IMR-90 (cell line): ENCODE measurements around the gene TRIP4. TPM values are rescaled to one million over a fixed set of nuclear protein-coding genes. Genes with fewer than 3 reads are reported as not detected.

ENCODE experiments used
- ATAC-seq: fragments of 200-7000 bp; cut with Tn5 transposase; 2 replicates; pipeline ENCODE4 v1.9.1; 2020; ENCODE audit warnings: low read depth, mild to moderate bottlenecking, moderate library complexity
- BruUV-seq: library from RNA; stranded (reverse); fragments of 400-500 nt; replicated peaks from 2 replicates; lab custom pipeline; 2021; lab: Mats Ljungman, UMichigan
- CTCF ChIA-PET: fragments of 300-600 bp; formaldehyde crosslinking; extraction: SDS; loops from one replicate; lab custom pipeline; 2021; ENCODE audit warnings: antibody characterized with exemption; lab: Yijun Ruan, JAX
- POLR2A ChIA-PET: fragments of 300-600 bp; sonication (Branson Sonifier 250); formaldehyde crosslinking; loops from one replicate; lab custom pipeline; 2022; ENCODE audit warnings: antibody characterized with exemption; ENCODE audit not compliant: unreplicated experiment; lab: Charles Lee
- DNase-seq: peaks from one replicate; pipeline ENCODE4 v3.0.0; 2013
- H2AFZ ChIP-seq: replicated peaks from 2 replicates; pipeline ENCODE3; 2013; ENCODE audit warnings: low read length, mild to moderate bottlenecking; ENCODE audit not compliant: poor library complexity
- H2AK5ac ChIP-seq: 2 replicates; pipeline ENCODE4 v1.6.1; 2013; ENCODE audit warnings: low read depth, low read length, inconsistent platforms
- H2AK9ac ChIP-seq: replicated peaks from 2 replicates; pipeline ENCODE3; 2013; ENCODE audit warnings: mild to moderate bottlenecking, low read depth, low read length, moderate library complexity; ENCODE audit not compliant: poor library complexity
- H2BK120ac ChIP-seq: 2 replicates; pipeline ENCODE4 v1.6.1; 2013; ENCODE audit warnings: low read depth, low read length, inconsistent platforms
- H2BK15ac ChIP-seq: 3 replicates; pipeline ENCODE4 v1.6.1; 2013; ENCODE audit warnings: low read depth, low read length, inconsistent platforms
- H2BK20ac ChIP-seq: 2 replicates; pipeline ENCODE4 v1.6.1; 2013; ENCODE audit warnings: low read depth, mild to moderate bottlenecking, inconsistent platforms, low read length, moderate library complexity
- H2BK5ac ChIP-seq: 2 replicates; pipeline ENCODE4 v1.6.1; 2013; ENCODE audit warnings: mild to moderate bottlenecking, low read depth, low read length, inconsistent platforms; ENCODE audit not compliant: poor library complexity, severe bottlenecking
- H3K14ac ChIP-seq: replicated peaks from 2 replicates; pipeline ENCODE4 v1.6.1; 2013; ENCODE audit warnings: low read depth, low read length, inconsistent platforms
- H3K18ac ChIP-seq: 2 replicates; pipeline ENCODE4 v1.6.1; 2013; ENCODE audit warnings: low read depth, low read length, control low read depth
- H3K23ac ChIP-seq: 2 replicates; pipeline ENCODE4 v1.6.1; 2013; ENCODE audit warnings: low read depth, low read length, inconsistent platforms
- H3K27ac ChIP-seq: 2 replicates; pipeline ENCODE4 v1.5.1; 2013; ENCODE audit warnings: mild to moderate bottlenecking, control low read depth, low read length; ENCODE audit not compliant: insufficient read depth
- H3K27me3 ChIP-seq: 2 replicates; pipeline ENCODE4 v1.6.1; 2013; ENCODE audit warnings: low read length; ENCODE audit not compliant: control insufficient read depth, insufficient read depth
- H3K36me3 ChIP-seq: 2 replicates; pipeline ENCODE4 v1.6.1; 2013; ENCODE audit warnings: low read length, mixed read lengths; ENCODE audit not compliant: control insufficient read depth, insufficient read depth
- H3K4ac ChIP-seq: 2 replicates; pipeline ENCODE4 v1.6.1; 2013; ENCODE audit warnings: low read depth, low read length, inconsistent platforms
- H3K4me1 ChIP-seq: 2 replicates; pipeline ENCODE4 v1.6.1; 2013; ENCODE audit warnings: low read length, mixed read lengths; ENCODE audit not compliant: control insufficient read depth, insufficient read depth
- H3K4me2 ChIP-seq: 2 replicates; pipeline ENCODE4 v1.6.1; 2013; ENCODE audit warnings: low read depth, mild to moderate bottlenecking, control low read depth, low read length, moderate library complexity
- H3K4me3 ChIP-seq: 2 replicates; pipeline ENCODE4 v1.5.1; 2013; ENCODE audit warnings: low read depth, mild to moderate bottlenecking, control low read depth, low read length, moderate library complexity; ENCODE audit not compliant: insufficient read depth
- H3K56ac ChIP-seq: 2 replicates; pipeline ENCODE4 v1.6.1; 2013; ENCODE audit warnings: low read length, inconsistent platforms; ENCODE audit not compliant: insufficient read depth; ENCODE audit errors: extremely low read depth
- H3K79me1 ChIP-seq, 2 experiments: 2 replicates each; pipeline ENCODE4 v1.6.1; 2013; ENCODE audit warnings: low read length in 2 of 2, inconsistent platforms in 1 of 2, low read depth in 1 of 2
- H3K9ac ChIP-seq: 2 replicates; pipeline ENCODE4 v1.6.1; 2013; ENCODE audit warnings: low read depth, low read length, control low read depth
- H3K9me1 ChIP-seq: 2 replicates; pipeline ENCODE4 v1.6.1; 2013; ENCODE audit warnings: low read length, inconsistent platforms; ENCODE audit not compliant: insufficient read depth
- H3K9me3 ChIP-seq: 2 replicates; pipeline ENCODE4 v1.6.1; 2013; ENCODE audit warnings: low read length; ENCODE audit not compliant: control insufficient read depth, insufficient read depth
- H4K20me1 ChIP-seq: 2 replicates; pipeline ENCODE4 v1.6.1; 2013; ENCODE audit warnings: low read length, inconsistent platforms; ENCODE audit not compliant: insufficient read depth
- H4K5ac ChIP-seq: 2 replicates; pipeline ENCODE4 v1.6.1; 2013; ENCODE audit warnings: mild to moderate bottlenecking, low read depth, low read length, control low read depth
- H4K8ac ChIP-seq, 2 experiments: 2 replicates each; pipeline ENCODE4 v1.6.1; 2013; ENCODE audit warnings: low read depth in 2 of 2, low read length in 2 of 2, control low read depth in 1 of 2, inconsistent platforms in 1 of 2
- H4K91ac ChIP-seq: 2 replicates; pipeline ENCODE4 v1.6.1; 2013; ENCODE audit warnings: low read depth, low read length, inconsistent platforms; ENCODE audit not compliant: insufficient read depth
- MAFK ChIP-seq: IDR thresholded peaks from 2 replicates; pipeline ENCODE4 v1.6.1; 2012; ENCODE audit warnings: low read depth, low read length, improper control_type of control experiment
- RFX5 ChIP-seq: IDR thresholded peaks from 2 replicates; pipeline ENCODE4 v1.8.0; 2012; ENCODE audit warnings: low read depth, mild to moderate bottlenecking, low read length, moderate library complexity
- WGBS, 2 experiments: methylation state at CpG; one replicate each; pipeline versions ENCODE4 v1.1.5 to v1.1.7; 2013; ENCODE audit warnings: missing lambda C conversion rate in 2 of 2; ENCODE audit not compliant: insufficient read length in 1 of 2; ENCODE audit errors: extremely low coverage in 2 of 2; 5-methylcytosine and 5-hydroxymethylcytosine counted together
- dilution Hi-C: fragments of 300-500 bp; cut with HindIII; formaldehyde crosslinking; loops from one replicate; pipeline ENCODE4 v1.14.3; 2018; ENCODE audit warnings: low sequenced_read_pairs; ENCODE audit not compliant: unreplicated experiment
- in situ Hi-C: fragments of 300-500 bp; cut with MboI; formaldehyde crosslinking; loops from 3 replicates; pipeline ENCODE4 v1.14.3; 2019; ENCODE audit warnings: low sequenced_read_pairs, inconsistent platforms, mixed read lengths
- intact Hi-C: fragments of 100-400 bp; cut with micrococcal nuclease; formaldehyde crosslinking; loops from 2 replicates; pipeline ENCODE4 v1.10.0; 2022
- polyA plus RNA-seq, 3 experiments: library from polyadenylated mRNA; depleted of rRNA; stranded (reverse); fragments of >200 nt; gene quantifications; 2 replicates each; pipeline ENCODE4 v1.2.3, GENCODE V29; 2012; ENCODE audit warnings: low replicate concordance in 1 of 3
- total RNA-seq: library from RNA; depleted of rRNA; stranded (reverse); fragments of >200 nt; gene quantifications from 2 replicates; pipeline ENCODE4 v1.2.3, GENCODE V29; 2012

TRIP4 gene
- total and polyA plus RNA-seq, 2 of the 4 experiments (the other 2 are of a cell fraction): 13.1 to 19.4 TPM

GRCh38 chr15:64383760-64384159 lies 3.9 kb upstream of the TRIP4 start:
- peaks cover 4 to 25% of the 10 kb centered on the region in 2 experiments; a peak in 2 of 4 replicates for H3K79me1 ChIP-seq
- H3K27ac ChIP-seq: no peak overlapping the region
- no peak overlapping the region for H2BK20ac ChIP-seq
- WGBS, 2 experiments: no CpG with 5 or more reads among the region's 2 CpGs
- TF ChIP-seq RFX5 (no peak), MAFK (peak; percentile 47)
- no TSS peak for BruUV-seq
- H3K4me3 ChIP-seq: no peak overlapping the region
- H2BK5ac ChIP-seq: no peak overlapping the region
- H2BK15ac ChIP-seq: no peak overlapping the region
- in situ Hi-C loops: no loop called here
- H2BK120ac ChIP-seq: no peak overlapping the region
- no peaks in the 10 kb centered on the region for H3K36me3 ChIP-seq
- no peak overlapping the region for H2AK9ac ChIP-seq
- H3K4me1 ChIP-seq: peaks cover 3% of the 10 kb centered on the region
- no peaks in the 10 kb centered on the region for H3K9me3 ChIP-seq
- H3K27me3 ChIP-seq: no peaks in the 10 kb centered on the region
- H3K9me1 ChIP-seq: peaks cover 4% of the 10 kb centered on the region
- H4K8ac ChIP-seq: no peak overlapping the region
- no peak overlapping the region for H4K91ac ChIP-seq
- no peak overlapping the region for H3K14ac ChIP-seq
- no peak overlapping the region for H4K5ac ChIP-seq
- no peak overlapping the region for H2AFZ ChIP-seq
- ChIA-PET CTCF (no interaction called here), POLR2A (no interaction called here)
- no peak overlapping the region for H3K18ac ChIP-seq
- no peak overlapping the region for H2AK5ac ChIP-seq
- no peak overlapping the region for H3K4me2 ChIP-seq
- dilution Hi-C loops: no loop called here
- ATAC-seq (no peak), DNase-seq (no peak)
- H4K20me1 ChIP-seq: no peaks in the 10 kb centered on the region
- H3K4ac ChIP-seq: no peak overlapping the region
- H3K9ac ChIP-seq: no peak overlapping the region
- intact Hi-C loops: no loop called here
- no peak overlapping the region for H3K56ac ChIP-seq
- no peak overlapping the region for H3K23ac ChIP-seq
